ELF-1 (cell line): ENCODE measurements around the gene PTH1R.

Experiments
- DNase-seq: peaks from one replicate; pipeline ENCODE4 v3.0.0-alpha.2; 2016; ENCODE audit warnings: low read depth, low spot score

Gene PTH1R

DNA sequence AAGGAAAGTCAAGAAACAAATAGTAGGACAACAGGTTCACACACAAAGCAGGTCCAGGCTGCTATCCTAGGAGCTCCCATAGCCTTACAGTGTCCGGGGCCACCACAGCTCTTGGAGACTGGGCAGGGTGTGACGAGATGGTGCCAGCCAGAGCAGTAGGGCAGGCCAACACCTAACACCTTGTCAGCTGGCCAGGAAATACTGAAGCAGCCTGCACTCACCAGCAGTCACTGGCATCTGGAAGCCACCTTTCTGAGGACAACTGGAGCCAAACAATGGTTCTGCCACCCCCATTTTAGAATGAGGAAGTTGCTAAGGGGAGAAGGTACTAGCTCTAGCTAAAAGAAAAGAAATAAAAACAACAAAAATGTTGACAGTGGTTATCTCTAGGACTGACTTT lies 51.8 kb downstream of the PTH1R start:
- no peak for DNase-seq

DNA sequence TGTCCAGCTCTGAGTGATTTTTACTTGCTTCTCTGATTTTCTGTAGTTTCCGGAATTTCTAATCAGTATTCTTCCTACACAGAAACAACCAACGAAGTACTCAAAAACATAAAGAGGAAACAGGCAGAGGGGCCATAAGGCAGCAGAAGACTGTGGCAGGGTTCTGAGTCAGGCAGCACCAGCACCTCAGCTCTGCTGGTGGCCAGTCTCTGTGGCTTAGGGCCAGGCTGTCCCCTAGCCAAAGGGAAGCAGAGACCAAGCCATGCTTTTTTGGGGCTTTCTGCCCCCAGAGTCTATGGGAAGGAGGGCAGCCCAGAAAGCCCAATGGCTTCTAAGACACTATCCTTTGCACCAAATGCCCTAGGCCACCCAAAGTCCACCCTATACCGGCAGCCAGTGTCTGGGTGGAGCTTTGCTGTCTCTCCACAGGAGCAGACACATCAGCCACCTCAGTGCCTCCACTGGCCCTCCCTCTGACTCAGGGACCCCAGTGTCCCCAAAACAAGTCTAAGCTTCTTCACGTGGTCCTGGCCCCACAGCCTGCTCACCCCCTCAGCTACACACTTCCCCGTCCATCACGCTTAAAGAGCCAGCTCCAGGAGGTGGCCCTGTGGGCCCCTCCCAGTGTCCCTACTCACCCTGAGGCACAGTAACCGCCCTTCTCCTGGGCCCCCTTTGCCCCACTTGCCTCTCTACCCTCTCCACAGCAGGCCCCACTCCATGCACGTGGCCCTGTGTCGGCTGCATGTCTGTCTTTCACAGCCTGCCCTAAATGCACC lies 52.8 kb downstream of the PTH1R start:
- DNase-seq: no peak

DNA sequence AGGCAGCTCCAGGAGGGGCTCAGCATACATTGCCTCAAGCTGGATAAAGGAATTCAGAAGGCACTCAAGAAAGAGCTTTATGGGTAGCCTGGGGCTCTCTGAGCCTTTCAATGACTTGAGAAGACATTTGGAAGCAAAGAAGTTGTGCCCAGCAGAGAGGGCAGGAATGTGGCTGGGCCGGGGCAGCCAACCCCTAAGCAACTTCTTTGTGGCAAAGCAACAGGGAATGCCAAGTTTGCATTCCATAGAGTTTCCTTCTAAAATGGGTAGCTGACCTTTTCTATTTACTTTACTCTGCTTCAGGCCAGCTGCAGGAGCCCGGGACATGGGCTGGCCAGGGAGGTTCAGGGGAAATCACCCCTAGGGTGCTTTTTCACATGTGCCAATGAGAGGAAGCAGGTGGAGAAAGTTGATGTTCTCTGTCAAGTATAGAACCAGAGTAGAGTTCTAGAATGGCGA lies 53.5 kb downstream of the PTH1R start:
- peak; percentile 92 for DNase-seq

DNA sequence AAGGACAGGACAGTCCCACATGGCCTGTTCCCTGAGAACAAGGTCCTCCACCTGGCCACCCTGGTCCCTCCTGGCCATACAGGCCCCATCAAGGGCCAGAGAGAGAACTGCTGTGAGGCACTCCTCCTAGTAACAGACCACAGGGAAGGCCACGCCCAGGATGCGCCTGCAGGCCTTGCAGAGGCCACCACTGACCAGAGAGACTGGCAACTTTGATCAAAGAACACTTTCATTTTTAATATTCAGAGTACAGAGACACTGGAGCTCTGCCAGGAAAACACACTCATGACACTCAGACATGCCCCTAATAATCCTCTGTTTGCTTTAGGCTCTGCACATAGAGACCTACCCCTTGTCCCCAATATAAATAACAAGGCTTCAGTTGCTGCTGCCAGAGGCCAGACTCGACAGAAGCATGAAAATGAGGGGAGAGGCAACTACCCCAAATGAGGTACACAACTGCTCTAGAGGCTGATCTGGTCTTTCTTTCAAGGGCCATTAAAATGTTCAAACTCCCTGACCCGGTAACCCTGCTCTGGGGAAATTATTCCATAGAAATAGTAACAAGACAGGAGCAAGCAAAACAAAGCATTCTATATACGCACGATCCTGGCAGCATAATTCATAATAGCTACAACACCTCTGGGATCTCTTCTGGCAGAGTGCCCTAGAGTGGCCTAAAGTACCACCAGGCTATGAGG lies 54.3 kb downstream of the PTH1R start:
- no peak for DNase-seq

DNA sequence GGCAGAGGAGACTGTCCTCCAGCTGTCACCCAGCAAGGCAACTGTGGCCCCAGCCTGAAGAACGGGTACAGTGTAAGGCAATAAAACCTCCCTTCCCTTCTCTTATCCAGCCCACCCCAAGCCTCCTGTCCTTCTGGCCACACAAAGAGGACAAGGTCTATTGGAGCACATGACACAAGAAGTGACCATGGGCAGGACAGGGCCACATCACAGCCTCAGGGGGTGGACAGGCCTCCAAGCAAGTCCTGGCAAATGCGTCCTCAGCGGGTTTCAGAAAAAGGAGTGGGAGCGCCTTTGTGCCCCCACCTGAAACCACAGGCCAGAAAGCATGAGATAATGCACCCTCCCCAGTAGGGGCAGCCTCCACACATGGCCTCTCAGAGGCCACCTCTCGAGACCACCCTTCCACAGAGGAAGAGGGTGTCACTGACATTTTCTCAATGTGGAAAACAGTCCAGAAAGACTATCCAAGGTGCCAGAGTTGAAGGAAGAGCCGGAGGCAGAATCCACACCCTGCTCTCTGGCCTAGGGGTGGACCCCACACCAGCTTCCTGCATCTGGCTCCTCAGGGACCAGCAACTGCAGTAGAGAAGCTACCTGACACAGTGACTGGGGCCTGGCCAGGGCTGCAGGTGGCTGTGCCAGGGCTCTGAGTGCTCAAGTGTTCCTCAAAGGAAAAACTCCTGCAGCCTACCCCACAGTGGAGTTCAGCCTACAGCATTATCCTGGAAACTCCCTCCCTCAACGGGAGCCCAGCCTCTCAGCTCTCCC lies 55.1 kb downstream of the PTH1R start:
- no peak for DNase-seq

DNA sequence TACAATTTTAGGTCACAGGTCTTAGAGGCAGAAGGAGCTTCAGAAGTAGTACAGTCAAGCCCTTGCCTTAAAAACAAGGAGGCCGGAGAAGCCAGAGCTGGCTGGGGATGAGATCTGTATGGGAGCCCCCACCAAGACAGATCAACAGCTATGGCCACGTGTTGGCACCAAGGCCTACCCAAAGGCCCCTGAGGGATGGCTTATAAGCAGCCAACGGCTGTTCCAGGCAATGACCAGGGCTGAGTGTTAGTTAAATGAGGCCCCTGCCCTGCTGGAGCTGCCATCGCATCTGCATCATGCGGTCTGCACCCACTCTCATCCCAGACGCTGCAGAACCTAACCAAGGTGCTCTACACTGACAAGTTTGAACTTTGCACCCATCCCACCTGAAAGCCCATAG lies 55.7 kb downstream of the PTH1R start:
- no peak for DNase-seq

DNA sequence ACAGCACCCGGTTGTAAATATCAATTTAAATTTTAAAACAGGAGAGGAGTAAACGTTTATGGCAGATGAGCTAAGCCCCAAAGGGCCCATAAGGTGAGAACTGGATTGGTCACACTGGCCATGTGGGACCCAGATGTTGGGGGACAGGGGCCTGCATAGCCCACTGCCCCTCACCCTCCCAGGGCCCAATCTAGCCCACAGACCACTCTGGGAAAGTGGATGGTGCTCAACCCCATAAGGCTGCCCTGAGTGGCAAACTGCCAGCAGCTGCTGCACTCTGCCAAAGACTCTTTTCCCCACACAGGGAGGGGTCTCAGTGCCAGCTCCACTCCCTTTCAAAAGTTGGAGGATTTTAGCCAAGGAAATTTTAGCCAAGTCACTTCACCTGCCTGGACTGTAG lies 56.6 kb downstream of the PTH1R start:
- no peak for DNase-seq

DNA sequence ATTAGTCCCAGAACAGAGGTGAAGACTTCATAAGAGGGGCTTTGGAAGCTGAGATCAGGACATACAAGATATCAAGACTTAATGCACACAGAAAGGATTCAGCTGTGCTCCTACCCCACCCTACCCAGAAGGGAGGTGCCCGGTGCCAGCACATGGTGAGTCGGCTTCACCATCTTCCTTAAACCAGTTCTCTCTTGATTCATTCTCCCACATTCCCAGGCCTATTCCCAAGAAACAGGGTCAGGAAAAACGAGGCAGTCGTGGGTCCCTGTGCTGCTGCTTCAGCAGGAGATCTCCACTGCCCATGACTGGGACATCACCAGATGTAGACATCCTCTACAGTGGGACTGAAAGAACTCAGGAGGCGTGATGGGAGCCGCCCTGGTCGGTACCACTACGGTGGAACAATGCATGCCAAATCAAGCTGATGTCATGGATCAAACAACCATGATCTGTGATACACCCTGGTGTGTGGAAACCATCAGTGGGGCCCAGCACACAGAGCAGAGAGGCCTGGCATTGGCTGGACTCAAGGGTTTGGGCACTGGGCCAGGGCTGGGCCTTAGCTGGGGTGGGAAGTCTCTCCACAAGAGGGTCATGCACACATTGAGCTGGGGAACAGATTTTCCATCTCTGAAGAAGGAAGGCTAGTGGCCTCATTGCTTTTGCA lies 57.1 kb downstream of the PTH1R start:
- no peak for DNase-seq

DNA sequence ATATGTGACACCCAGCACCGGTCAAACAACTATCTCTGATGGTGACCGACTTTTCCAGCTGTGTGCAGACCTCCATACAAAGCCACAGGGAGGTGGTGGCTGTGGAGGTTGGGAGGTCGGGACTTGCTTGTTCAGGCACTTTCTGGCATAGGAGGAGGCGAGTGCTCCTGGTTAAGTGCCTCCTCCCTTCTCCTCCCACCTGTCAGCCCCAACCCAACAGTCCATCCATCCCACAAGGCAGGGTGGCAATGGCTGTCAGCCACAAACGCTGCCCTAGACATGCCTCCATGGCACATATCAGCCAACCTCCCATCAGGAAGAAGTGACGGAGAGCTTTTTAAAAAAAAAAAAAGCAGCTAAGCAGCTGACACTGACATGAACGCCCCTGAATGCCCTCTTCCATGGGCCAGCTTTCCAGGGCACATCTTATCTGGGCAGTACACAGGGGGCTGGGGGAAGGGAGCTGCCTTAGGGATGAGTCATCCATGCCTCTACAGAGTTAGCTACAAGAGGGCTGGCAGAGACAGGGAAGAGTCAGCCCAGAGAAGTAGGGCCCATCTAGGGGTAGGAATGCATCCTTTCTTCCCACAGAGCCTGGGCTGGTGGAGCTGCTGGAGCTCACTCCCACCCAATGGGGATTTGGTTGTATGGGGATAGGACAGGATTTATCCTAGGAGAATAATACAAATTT lies 57.8 kb downstream of the PTH1R start:
- peak; percentile 92 for DNase-seq

DNA sequence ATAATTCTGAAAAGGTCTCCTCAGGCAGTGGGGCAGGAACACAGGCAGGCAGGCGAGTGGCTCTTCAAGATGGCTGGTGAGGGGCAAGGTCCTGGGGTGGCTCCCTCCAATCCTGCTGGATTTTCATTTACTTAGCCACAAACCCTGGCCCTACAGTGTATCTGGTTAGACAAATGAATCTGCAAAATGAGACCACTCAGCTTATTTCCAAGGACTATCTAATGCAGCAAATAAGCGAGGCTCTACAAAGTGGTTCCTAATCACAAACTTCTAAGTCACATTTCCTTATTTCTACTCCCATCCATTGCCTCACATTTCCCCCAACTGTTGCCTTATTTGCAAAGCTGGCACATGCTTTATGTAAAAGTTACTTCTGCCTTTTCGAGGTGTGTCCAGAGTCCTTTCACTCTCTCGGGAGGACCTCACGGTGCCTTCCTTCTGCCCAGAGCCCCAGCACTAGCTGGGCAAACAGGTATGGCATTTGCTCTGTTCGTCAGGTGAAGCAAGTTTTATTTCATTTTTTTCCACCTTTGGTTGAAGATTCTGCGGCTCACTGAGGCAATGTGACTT lies 58.6 kb downstream of the PTH1R start:
- DNase-seq: no peak

DNA sequence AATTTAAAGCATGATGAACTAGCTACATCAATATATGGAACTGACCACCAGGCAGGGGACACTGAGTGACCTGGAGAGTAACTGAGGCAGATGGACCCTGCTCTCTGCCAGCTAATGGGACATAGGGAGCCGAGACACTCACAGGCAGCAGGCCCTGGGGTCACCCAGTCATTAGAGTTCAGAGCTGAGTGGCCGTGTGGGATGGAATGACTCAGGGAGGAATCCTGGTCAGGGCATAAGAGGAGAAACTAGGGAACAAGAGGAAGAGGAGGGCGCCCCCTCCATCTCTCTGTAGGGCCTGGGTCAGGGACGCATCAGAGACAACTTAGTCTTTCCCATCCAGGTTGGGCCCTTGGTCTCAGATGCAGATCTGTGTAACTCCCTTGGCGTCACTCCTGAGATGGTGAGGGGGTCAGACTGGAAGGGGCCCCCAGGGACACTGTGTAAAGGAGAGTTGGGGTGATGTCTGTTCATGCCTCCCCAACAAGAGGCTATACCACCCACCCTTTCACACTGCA lies 59.3 kb downstream of the PTH1R start:
- DNase-seq: no peak

DNA sequence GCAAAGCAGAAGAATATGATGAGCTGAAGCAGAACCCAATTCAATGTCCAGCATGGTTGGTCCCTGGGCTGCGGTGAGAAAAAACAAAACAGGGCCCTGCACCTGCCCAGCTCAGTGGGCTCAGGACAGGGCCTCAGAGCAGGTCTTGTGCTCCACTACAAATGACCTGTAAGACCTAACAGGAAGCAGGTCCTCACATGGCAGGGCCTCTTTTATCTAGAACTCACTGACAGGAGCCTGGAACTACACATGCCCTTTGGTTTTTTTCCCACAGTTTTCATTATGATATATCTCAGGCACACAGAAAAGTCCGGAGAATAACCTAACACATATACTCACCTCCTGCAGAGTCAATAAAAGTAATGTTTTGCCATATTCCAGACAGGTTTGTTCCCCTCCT lies 60.6 kb downstream of the PTH1R start:
- no peak for DNase-seq

DNA sequence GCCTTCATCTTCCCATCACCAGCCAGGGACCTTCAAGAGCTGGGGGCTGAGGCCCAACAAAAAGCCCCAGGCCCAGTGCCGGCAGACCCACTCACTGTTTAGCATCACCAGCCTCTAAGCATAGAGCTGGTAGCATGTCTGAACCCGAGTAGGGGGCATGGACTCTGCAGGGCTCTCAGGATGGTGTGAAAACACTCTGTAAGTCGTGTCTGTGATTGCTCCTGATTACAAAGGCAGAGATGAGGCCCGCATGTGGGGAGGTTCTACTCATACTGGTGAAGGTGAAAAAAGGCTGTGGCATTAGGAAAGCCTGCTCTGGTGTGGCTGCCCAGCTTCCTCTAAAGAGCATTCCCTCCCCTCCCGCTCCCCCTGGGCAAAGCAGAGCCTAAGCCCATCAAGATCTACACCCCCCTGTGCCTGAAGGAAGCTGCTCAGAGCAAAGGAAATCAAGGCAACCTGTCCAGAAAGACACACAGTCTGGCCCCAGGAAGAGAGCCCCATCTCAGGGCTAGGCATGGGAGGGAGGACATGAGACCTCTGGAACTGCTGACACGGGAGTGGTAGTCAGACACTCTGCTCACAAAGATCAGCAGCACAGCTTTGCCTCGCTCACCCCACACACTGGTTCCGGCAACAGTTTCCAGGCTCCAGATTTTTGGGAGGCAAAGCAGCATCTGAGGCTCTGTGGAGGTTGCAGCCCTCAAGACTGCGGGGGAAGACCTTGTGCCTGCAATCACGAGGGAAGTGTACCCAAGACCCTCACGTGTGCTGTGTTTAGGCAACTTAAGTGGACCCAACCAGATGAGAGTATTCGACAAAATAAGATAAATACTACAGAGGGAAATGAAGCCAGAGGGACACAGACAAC lies 62.3 kb downstream of the PTH1R start:
- DNase-seq: no peak

DNA sequence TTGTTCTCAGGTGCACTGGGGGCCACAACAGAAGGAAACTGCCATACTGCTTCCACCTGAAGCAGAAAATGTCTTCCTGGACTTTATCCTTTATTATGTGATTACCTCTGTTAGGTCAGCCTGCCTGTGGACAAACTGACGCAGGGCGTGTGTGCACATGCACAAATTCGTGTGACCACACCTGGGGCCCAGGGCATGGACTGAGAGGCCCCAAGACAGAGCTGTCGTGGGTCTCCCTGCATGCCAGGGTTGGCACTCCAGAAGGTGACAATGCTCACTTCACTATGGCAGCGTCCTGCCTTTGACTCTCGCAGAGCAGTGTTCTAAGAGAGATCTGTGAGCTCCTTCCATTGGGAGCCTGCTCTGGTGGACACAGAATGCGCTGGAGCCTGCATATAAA lies 64.6 kb downstream of the PTH1R start:
- DNase-seq: no peak

DNA sequence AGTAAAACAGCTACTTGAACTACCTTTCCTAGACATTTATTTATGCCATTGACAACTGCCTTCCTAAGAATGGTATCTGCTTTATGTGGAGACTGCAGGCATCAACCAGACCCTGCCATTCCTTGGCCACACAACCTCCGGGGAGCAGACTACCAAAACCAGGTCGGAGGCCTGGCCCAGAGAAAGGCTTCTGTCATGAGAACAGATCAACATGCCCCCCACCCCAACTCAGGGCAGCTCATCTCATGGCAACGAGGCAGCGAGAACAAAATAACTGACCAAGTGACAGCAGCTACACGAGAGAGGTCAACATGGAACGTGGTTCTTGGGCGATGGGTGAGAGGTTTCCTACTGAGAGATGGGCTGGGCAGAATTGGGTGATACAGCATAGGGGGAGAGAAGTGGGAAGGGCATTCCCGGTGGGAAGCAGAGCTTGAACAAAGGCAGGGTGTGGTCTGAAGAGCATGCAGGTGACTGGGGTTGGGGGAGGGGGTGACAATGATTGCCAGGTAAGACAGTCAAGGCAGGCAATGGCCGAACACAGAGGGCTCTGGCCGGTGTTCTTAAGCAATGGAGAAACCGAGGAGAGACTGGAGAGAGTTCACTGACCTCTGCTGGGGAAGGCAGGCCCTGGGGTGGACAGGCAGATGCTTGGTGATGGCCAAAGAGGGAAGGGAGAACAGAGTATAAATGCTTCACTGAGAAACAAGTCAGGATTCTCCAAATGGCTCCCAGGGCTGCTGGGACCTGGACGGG lies 65.1 kb downstream of the PTH1R start:
- DNase-seq: no peak

DNA sequence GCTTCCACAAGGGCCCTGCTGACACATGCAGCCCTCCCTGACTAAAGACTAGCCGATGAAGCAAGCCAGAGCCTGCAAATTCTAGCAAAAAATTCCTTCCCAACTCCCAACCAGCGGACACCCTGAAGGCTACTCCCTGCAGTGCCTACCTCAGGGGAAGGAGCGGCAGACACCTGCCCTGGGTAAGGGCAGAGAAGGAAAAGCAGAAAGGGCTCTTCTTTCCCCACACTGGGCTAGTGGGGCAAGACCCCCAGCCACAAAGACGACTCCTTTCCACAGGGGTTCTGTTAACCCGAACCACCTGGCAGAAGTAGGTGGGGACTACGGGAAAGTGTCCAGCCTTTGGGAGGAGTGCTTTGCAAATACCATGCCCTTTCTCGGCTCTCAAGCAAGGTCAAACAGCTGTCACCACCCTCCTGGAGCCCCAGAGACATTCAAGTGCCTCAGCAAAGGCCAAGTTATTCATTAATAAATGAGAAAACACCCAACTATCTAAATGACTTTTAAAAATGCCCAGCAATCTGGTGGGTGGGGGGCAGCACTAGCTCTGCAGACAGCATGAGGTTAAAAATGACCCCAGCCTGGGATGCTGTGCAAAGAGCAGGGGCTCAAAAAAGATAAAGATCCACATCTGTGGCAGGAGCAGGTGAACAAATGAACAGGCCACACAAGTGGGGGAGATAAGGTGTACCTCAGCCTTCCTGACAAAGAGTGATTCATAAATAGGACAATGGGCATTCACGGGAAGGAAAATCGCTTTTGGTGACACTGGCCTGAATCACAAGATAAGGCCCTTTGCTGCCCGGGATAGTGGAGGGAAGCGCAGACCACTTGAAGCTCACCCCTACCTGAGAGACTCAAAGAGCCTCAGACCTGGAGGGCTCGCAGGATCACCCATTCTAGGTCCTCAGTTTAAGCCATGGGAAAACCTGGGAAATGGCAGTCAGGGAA lies 66.0 kb downstream of the PTH1R start:
- peak; percentile 57 for DNase-seq

DNA sequence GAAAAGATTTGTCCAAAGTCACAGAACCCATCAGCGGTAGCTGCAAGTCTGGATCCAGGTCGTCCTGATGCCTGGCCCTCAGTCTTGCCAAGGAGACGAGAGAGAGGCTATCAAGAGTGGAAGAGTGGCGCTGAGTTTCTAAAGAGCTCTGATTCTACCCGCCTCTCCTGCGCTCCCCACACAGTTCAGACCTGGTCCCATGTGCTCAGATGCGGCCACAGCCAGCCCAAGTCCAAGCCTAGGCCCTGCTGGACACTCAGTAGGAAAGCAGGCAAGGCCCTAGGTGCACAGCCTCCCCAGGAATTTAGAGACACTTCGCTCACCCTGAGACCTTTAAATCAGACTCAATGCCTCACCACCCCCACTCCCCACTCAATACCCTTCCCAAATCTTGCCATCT lies 66.7 kb downstream of the PTH1R start:
- DNase-seq: no peak

DNA sequence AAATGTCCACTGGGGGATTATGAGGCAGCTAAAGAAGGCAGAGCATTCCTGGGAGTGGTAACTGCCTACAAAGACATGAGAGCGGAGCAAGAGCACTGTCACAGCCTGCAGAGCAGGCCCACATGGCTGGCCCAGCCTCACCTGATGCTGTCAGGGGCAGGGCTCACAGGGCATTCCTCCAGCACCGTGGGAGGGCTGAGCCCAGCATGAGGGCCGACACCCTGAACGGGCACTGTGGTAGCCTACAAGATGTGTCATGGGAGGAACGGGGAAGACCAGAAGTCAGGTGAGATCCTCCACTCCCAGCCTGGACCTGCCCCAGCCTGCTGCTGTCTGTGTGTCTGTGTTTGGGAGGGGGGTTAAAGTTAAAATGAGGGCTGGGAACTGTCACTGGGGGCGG lies 68.9 kb downstream of the PTH1R start:
- no peak for DNase-seq
